GM12878 (cell line): Measurements from ENCODE around the gene DNASE2B.

Experiments
- ATF2 ChIP-seq: IDR thresholded peaks from 2 replicates; pipeline ENCODE4 v1.6.1; 2012; ENCODE audit warnings: low read length, inconsistent platforms
- ATF3 ChIP-seq: IDR thresholded peaks from 2 replicates; pipeline ENCODE4 v1.6.1; 2011; ENCODE audit warnings: low read depth, mild to moderate bottlenecking, low read length, moderate library complexity, borderline replicate concordance; ENCODE audit errors: extremely low read depth
- CTCF ChIP-seq, 3 experiments: IDR thresholded peaks in 2 of 3; conservative IDR thresholded peaks in 1 of 3; 2 replicates each; pipeline ENCODE4 v1.5.1; 2011; ENCODE audit warnings: low read depth in 3 of 3, low read length in 3 of 3, mild to moderate bottlenecking in 3 of 3, control low read depth in 2 of 3, moderate library complexity in 2 of 3, inconsistent platforms in 1 of 3, mixed read lengths in 1 of 3; ENCODE audit not compliant: control insufficient read depth in 2 of 3, insufficient read depth in 1 of 3; ENCODE audit errors: extremely low read depth in 1 of 3
- CUX1 ChIP-seq: IDR thresholded peaks from 2 replicates; pipeline ENCODE4 v1.6.1; 2012; ENCODE audit warnings: improper control_type of control experiment, low read depth, low read length; ENCODE audit not compliant: insufficient replicate concordance
- EP300 ChIP-seq, 2 experiments: fragments of 150-350 bp in 1 of 2; IDR thresholded peaks; 2 replicates each; pipeline ENCODE4 v1.6.1; 2011 to 2012; ENCODE audit warnings: low read depth in 2 of 2, low read length in 2 of 2, borderline replicate concordance in 1 of 2, improper control_type of control experiment in 1 of 2, inconsistent platforms in 1 of 2; ENCODE audit not compliant: control insufficient read depth in 1 of 2
- EZH2 ChIP-seq: IDR thresholded peaks from 2 replicates; pipeline ENCODE4 v1.6.1; 2012; ENCODE audit warnings: low read depth, mild to moderate bottlenecking, control low read depth, inconsistent platforms, low read length, borderline replicate concordance; ENCODE audit not compliant: control insufficient read depth
- HDAC2 ChIP-seq: fragments of 200-600 bp; sonication (generic); IDR thresholded peaks from 2 replicates; pipeline ENCODE4 v1.6.1; 2017
- NFYA ChIP-seq: IDR thresholded peaks from 2 replicates; pipeline ENCODE4 v1.6.1; 2011; ENCODE audit warnings: low read depth, mild to moderate bottlenecking, low read length, improper control_type of control experiment, borderline replicate concordance
- PKNOX1 ChIP-seq: fragments of 450-650 bp; IDR thresholded peaks from 2 replicates; pipeline ENCODE4 v1.6.1; 2016; ENCODE audit warnings: mild to moderate bottlenecking
- POLR2A ChIP-seq: IDR thresholded peaks from 2 replicates; pipeline ENCODE4 v1.6.1; 2011; ENCODE audit warnings: low read depth, mild to moderate bottlenecking, low read length
- USF2 ChIP-seq: IDR thresholded peaks from 2 replicates; pipeline ENCODE4 v1.6.1; 2011; ENCODE audit warnings: low read depth, low read length, improper control_type of control experiment, borderline replicate concordance
- ZBTB33 ChIP-seq: fragments of 450-650 bp; IDR thresholded peaks from 2 replicates; pipeline ENCODE4 v1.6.1; 2017; ENCODE audit warnings: mild to moderate bottlenecking

GRCh38 chr1:84379138-84379916, 19.0 kb upstream of the DNASE2B start:
- TF ChIP-seq CTCF (IDR thresholded peaks at IDR 0.05 in 2 of 3, conservative IDR thresholded peaks at IDR 0.05 in 1 of 3; ENCODE audit: control insufficient read depth in 2 of 3, extremely low read depth in 1 of 3, insufficient read depth in 1 of 3, low read depth in 3 of 3, low read length in 3 of 3) (no peak), NFYA (no peak), ATF3 (no peak), ZBTB33 (no peak), POLR2A (no peak), HDAC2 (no peak), EZH2 (no peak), USF2 (no peak), ATF2 (no peak), EP300 (IDR thresholded peaks at IDR 0.05; ENCODE audit: borderline replicate concordance in 1 of 2, control insufficient read depth in 1 of 2, low read depth in 2 of 2, low read length in 2 of 2) (no peak), CUX1 (no peak), PKNOX1 (no peak)
